Measurements from ENCODE around the gene KLC4. TPM values are rescaled to one million over a fixed set of nuclear protein-coding genes. Genes with fewer than 3 reads are reported as not detected.

Gene KLC4
- total RNA-seq, 1 donor from 2014 or later = 21.4 TPM

DNA sequence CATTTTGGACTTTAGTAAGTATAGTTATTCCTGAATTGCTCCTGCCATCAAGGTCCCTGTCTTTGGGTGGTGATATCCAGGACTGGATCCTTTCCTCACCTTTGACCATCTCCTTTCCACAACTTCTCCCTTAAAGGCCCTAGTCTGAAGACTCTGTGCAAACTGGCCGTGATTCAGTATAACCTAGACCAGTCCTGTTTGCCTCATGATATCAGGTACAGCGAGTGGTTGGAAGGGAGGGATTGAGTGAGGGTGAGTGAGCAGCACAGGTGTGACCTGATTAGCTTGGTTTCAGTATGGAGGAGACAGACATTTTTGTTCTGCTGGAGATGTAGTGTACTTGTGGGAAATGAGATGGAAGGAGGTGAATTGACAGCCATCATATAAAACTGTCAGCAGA, 40.3 kb upstream of the KLC4 start:
- no peak overlapping the region for H3K4me3 ChIP-seq (ENCODE audit: low read length in 3 of 3)
- no peaks in the 10 kb centered on the region for H3K9me3 ChIP-seq (ENCODE audit: control insufficient read depth in 3 of 3, low read length in 3 of 3)
- H3K27me3 ChIP-seq (ENCODE audit: control insufficient read depth in 3 of 3, insufficient read depth in 3 of 3, low read length in 3 of 3) = no peaks in the 10 kb centered on the region
- peak overlapping the region; percentile 92 for H3K27ac ChIP-seq (ENCODE audit: low read depth, low read length)
- H3K36me3 ChIP-seq (ENCODE audit: control insufficient read depth in 3 of 3, insufficient read depth in 3 of 3, low read length in 3 of 3) = peaks cover 22 to 38% (median 34%) of the 10 kb centered on the region in 3 donors
- H3K4me1 ChIP-seq (ENCODE audit: control insufficient read depth in 3 of 3, insufficient read depth in 3 of 3, low read length in 3 of 3) = peaks cover 72 to 76% (median 74%) of the 10 kb centered on the region in 3 donors
- H3K9ac ChIP-seq (ENCODE audit: low read depth in 1 of 3, low read length in 3 of 3) = peak overlapping the region in 2 of 3 donors; percentile 23 to 77

DNA sequence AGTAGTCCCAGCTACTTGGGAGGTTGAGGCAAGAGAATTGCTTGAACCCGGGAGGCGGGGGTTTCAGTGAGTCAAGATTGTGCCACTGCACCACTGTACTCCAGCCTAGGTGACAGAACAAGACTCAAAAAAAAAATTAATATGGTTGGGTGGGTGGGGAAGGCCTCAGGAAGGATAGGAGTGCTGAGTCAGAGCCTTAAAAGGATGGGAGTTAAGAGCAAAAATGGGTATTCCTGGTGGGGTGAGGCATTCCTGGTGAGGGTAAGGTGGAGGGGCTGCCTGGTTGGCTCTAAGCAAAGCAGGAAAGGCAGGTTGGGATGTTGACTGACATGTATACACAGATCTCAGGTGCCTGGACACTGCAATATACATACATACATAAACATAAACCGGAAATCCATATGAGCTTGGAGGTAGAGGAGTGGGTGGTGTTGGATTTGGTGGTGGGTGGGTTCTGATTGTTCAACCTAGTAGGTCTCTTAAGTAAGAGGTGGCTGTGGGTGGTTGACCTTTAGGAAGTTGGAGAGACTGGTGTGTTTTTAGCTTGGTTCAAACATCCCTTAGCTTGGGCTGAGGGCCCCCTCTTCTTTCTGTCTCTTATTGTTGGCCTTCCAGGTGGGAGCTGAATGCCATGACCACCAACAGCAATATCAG, 39.3 kb upstream of the KLC4 start:
- no peaks in the 10 kb centered on the region for H3K9me3 ChIP-seq (ENCODE audit: control insufficient read depth in 3 of 3, low read length in 3 of 3)
- H3K36me3 ChIP-seq (ENCODE audit: control insufficient read depth in 3 of 3, insufficient read depth in 3 of 3, low read length in 3 of 3) = peaks cover 32 to 48% (median 44%) of the 10 kb centered on the region in 3 donors
- H3K9ac ChIP-seq (ENCODE audit: low read depth in 1 of 3, low read length in 3 of 3) = peak overlapping the region in 2 of 3 donors; percentile 38 to 91
- no peaks in the 10 kb centered on the region for H3K27me3 ChIP-seq (ENCODE audit: control insufficient read depth in 3 of 3, insufficient read depth in 3 of 3, low read length in 3 of 3)
- H3K4me3 ChIP-seq (ENCODE audit: low read length in 3 of 3) = peak overlapping the region; percentile 69 to 99 (median 99)
- peak overlapping the region; percentile 92 for H3K27ac ChIP-seq (ENCODE audit: low read depth, low read length)
- H3K4me1 ChIP-seq (ENCODE audit: control insufficient read depth in 3 of 3, insufficient read depth in 3 of 3, low read length in 3 of 3) = peaks cover 73 to 76% (median 74%) of the 10 kb centered on the region in 3 donors

- Histone ChIP-seq H3K27me3 (ENCODE audit: control insufficient read depth in 3 of 3, insufficient read depth in 3 of 3, low read length in 3 of 3) (no peaks in the 10 kb centered on the region), H3K9ac (ENCODE audit: low read depth in 1 of 3, low read length in 3 of 3) (peak overlapping the region; percentile 72 to 98 (median 91)), H3K4me1 (ENCODE audit: control insufficient read depth in 3 of 3, insufficient read depth in 3 of 3, low read length in 3 of 3) (peaks cover 67 to 70% (median 69%) of the 10 kb centered on the region in 3 donors), H3K27ac (ENCODE audit: low read depth, low read length) (peak overlapping the region; percentile 92), H3K9me3 (ENCODE audit: control insufficient read depth in 3 of 3, low read length in 3 of 3) (no peaks in the 10 kb centered on the region), H3K36me3 (ENCODE audit: control insufficient read depth in 3 of 3, insufficient read depth in 3 of 3, low read length in 3 of 3) (peaks cover 35 to 50% (median 48%) of the 10 kb centered on the region in 3 donors), H3K4me3 (ENCODE audit: low read length in 3 of 3) (peak overlapping the region; percentile 69 to 99 (median 99))
Observed at GRCh38 chr6:43020847-43021246, 38.6 kb upstream of the KLC4 start.

DNA sequence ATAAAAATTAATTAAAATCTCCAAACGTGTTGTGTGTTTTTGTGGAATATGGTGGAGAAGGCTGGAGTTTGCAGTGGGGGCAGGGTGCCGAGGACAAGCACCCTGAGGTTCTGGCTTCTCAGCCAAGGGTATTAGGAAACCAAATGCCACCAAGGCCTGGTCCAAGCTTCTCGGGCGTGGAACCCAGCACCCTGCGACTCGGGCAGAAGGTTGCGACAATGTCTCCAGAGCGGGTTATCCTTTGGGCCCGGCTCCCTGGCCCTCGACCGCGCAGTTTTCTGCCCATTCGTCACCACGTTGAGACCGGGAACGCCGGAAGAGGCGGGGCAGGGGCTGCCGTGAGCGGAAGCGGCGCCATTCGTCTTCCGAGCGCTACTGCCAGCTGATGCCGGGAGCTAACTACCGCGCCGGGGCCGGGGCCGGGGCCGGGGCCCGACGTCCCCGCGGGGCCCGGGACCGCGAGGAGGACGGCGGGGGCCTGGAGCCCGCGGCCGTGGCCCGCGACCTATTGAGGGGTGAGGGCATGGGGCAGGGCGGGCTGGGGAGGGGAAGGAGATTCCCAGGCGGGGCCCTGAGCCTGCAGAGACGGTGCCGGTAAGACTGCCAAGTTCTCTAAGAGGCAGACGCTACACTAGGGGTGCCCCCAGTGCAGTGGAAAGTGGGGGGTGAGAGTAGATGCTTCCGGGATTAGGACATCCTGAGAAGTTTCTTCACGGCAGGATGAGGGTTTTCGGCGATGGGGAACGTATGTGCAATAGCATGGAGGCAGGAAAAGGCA, 38.0 kb upstream of the KLC4 start, which contains the start of gene RRP36:
TSS of gene RRP36 (plus strand) at position 354 of the 778 bp plus-strand sequence. CDS start at position 386, 32 bp downstream.
- Histone ChIP-seq H3K9ac (ENCODE audit: low read depth in 1 of 3, low read length in 3 of 3) (peak within 1 kb of the TSS; percentile 76 to 98 (median 91)), H3K4me1 (ENCODE audit: control insufficient read depth in 3 of 3, insufficient read depth in 3 of 3, low read length in 3 of 3) (peaks cover 64 to 68% (median 66%) of the 10 kb centered on the region in 3 donors), H3K27me3 (ENCODE audit: control insufficient read depth in 3 of 3, insufficient read depth in 3 of 3, low read length in 3 of 3) (no peaks in the 10 kb centered on the region), H3K27ac (ENCODE audit: low read depth, low read length) (peak within 1 kb of the TSS; percentile 92), H3K4me3 (ENCODE audit: low read length in 3 of 3) (peak within 1 kb of the TSS; percentile 99 to 100 (median 99)), H3K9me3 (ENCODE audit: control insufficient read depth in 3 of 3, low read length in 3 of 3) (no peaks in the 10 kb centered on the region), H3K36me3 (ENCODE audit: control insufficient read depth in 3 of 3, insufficient read depth in 3 of 3, low read length in 3 of 3) (peaks cover 41 to 53% (median 52%) of the 10 kb centered on the region in 3 donors)

- Histone ChIP-seq H3K9me3 (ENCODE audit: control insufficient read depth in 3 of 3, low read length in 3 of 3) (no peaks in the 10 kb centered on the region), H3K4me1 (ENCODE audit: control insufficient read depth in 3 of 3, insufficient read depth in 3 of 3, low read length in 3 of 3) (peaks cover 44 to 51% (median 46%) of the 10 kb centered on the region in 3 donors), H3K27me3 (ENCODE audit: control insufficient read depth in 3 of 3, insufficient read depth in 3 of 3, low read length in 3 of 3) (no peaks in the 10 kb centered on the region), H3K4me3 (ENCODE audit: low read length in 3 of 3) (no peak overlapping the region), H3K27ac (ENCODE audit: low read depth, low read length) (no peak overlapping the region), H3K9ac (ENCODE audit: low read depth in 1 of 3, low read length in 3 of 3) (peak overlapping the region in 1 of 3 donors; percentile 43), H3K36me3 (ENCODE audit: control insufficient read depth in 3 of 3, insufficient read depth in 3 of 3, low read length in 3 of 3) (peaks cover 44 to 56% (median 53%) of the 10 kb centered on the region in 3 donors)
Observed at GRCh38 chr6:43024436-43024835, 35.0 kb upstream of the KLC4 start.

DNA sequence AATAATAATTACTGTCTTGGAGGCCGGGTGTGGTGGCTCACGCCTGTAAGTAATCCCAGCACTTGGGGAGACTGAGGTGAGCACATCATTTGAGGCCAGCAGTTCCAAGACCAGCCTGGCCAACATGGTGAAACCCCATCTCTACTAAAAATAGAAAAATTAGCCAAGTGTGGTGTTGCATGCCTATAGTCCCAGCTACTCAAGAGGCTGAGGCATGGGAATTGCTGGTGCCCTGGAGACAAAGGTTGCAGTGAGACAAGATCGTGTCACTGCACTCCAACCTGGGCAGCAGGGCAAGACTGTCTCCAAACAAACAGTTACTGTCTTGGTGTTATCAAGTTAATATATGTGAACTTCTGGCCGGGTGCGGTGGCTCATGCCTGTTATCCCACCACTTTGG, 33.1 kb upstream of the KLC4 start:
- Histone ChIP-seq H3K27me3 (ENCODE audit: control insufficient read depth in 3 of 3, insufficient read depth in 3 of 3, low read length in 3 of 3) (no peaks in the 10 kb centered on the region), H3K9me3 (ENCODE audit: control insufficient read depth in 3 of 3, low read length in 3 of 3) (no peaks in the 10 kb centered on the region), H3K4me3 (ENCODE audit: low read length in 3 of 3) (no peak overlapping the region), H3K4me1 (ENCODE audit: control insufficient read depth in 3 of 3, insufficient read depth in 3 of 3, low read length in 3 of 3) (peaks cover 26 to 40% (median 27%) of the 10 kb centered on the region in 3 donors), H3K36me3 (ENCODE audit: control insufficient read depth in 3 of 3, insufficient read depth in 3 of 3, low read length in 3 of 3) (peaks cover 49% of the 10 kb centered on the region in 3 donors), H3K27ac (ENCODE audit: low read depth, low read length) (peak overlapping the region; percentile 36), H3K9ac (ENCODE audit: low read depth in 1 of 3, low read length in 3 of 3) (no peak overlapping the region)

DNA sequence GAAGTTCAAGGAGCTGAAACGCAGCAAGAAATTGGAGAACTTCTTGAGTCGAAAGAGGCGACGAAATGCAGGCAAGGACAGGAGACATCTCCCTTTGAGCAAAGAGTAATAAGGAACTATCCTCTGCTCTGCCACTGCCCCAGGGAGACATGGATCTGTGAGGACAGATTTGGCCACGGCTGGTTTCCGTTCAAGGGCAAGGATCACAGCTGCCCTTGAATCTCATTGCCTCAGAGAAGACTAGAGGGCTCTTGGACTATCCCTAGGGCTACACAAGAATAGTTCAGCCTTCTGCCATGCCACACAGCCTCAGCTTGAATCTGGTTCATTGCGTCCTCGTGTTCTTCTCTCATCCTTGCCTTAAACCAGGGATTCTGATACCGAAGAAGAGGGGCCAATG, 30.3 kb upstream of the KLC4 start:
- Histone ChIP-seq H3K9ac (ENCODE audit: low read depth in 1 of 3, low read length in 3 of 3) (peak overlapping the region in 2 of 3 donors; percentile 28 to 45), H3K4me1 (ENCODE audit: control insufficient read depth in 3 of 3, insufficient read depth in 3 of 3, low read length in 3 of 3) (peaks cover 18 to 37% (median 24%) of the 10 kb centered on the region in 3 donors), H3K9me3 (ENCODE audit: control insufficient read depth in 3 of 3, low read length in 3 of 3) (no peaks in the 10 kb centered on the region), H3K27ac (ENCODE audit: low read depth, low read length) (no peak overlapping the region), H3K36me3 (ENCODE audit: control insufficient read depth in 3 of 3, insufficient read depth in 3 of 3, low read length in 3 of 3) (peaks cover 56 to 60% (median 57%) of the 10 kb centered on the region in 3 donors), H3K27me3 (ENCODE audit: control insufficient read depth in 3 of 3, insufficient read depth in 3 of 3, low read length in 3 of 3) (no peaks in the 10 kb centered on the region), H3K4me3 (ENCODE audit: low read length in 3 of 3) (no peak overlapping the region)

- Histone ChIP-seq H3K27ac (ENCODE audit: low read depth, low read length) (no peak overlapping the region), H3K27me3 (ENCODE audit: control insufficient read depth in 3 of 3, insufficient read depth in 3 of 3, low read length in 3 of 3) (no peaks in the 10 kb centered on the region), H3K36me3 (ENCODE audit: control insufficient read depth in 3 of 3, insufficient read depth in 3 of 3, low read length in 3 of 3) (peaks cover 36 to 46% (median 39%) of the 10 kb centered on the region in 3 donors), H3K9me3 (ENCODE audit: control insufficient read depth in 3 of 3, low read length in 3 of 3) (no peaks in the 10 kb centered on the region), H3K9ac (ENCODE audit: low read depth in 1 of 3, low read length in 3 of 3) (no peak overlapping the region), H3K4me3 (ENCODE audit: low read length in 3 of 3) (no peak overlapping the region), H3K4me1 (ENCODE audit: control insufficient read depth in 3 of 3, insufficient read depth in 3 of 3, low read length in 3 of 3) (peaks cover 23 to 31% (median 28%) of the 10 kb centered on the region in 3 donors)
Observed at GRCh38 chr6:43032326-43032725, 27.1 kb upstream of the KLC4 start.

DNA sequence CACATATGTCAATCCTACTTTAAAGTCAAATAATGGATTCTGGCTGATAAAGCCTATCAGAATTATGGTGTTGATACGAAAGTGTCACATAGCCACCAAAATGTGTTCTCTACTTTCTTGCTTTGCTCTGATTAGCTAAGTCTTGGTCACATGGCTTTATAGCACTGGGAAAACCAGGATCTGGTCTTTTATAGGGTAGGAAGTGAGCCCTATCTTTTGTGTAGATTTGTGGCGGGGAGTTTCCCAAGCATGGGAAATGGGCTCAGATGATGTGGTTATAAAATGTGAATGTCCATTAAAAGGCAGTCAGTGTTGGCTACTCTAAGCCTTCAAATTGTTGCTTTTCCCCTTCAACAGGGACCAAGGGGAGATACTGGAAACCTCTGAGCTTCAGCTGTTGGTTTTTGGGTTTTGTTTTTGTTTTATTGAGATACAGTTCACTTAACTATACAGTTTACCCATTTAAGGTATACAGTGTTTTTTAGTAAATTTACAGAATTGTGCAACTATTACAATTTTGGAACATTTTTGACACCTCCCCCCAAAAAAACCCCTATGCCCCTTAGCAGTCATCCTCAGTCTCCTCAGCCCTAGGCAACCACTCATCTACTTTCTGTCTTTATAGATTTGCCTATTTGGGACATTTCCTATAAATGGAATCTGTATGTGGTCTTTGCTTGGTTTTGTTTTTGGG, 25.8 kb upstream of the KLC4 start:
- H3K27me3 ChIP-seq (ENCODE audit: control insufficient read depth in 3 of 3, insufficient read depth in 3 of 3, low read length in 3 of 3) = no peaks in the 10 kb centered on the region
- H3K9ac ChIP-seq (ENCODE audit: low read depth in 1 of 3, low read length in 3 of 3) = peak overlapping the region in 1 of 3 donors; percentile 62
- no peaks in the 10 kb centered on the region for H3K9me3 ChIP-seq (ENCODE audit: control insufficient read depth in 3 of 3, low read length in 3 of 3)
- peaks cover 34 to 49% (median 46%) of the 10 kb centered on the region in 3 donors for H3K36me3 ChIP-seq (ENCODE audit: control insufficient read depth in 3 of 3, insufficient read depth in 3 of 3, low read length in 3 of 3)
- H3K4me1 ChIP-seq (ENCODE audit: control insufficient read depth in 3 of 3, insufficient read depth in 3 of 3, low read length in 3 of 3) = peaks cover 32 to 33% (median 33%) of the 10 kb centered on the region in 3 donors
- H3K27ac ChIP-seq (ENCODE audit: low read depth, low read length) = no peak overlapping the region
- no peak overlapping the region for H3K4me3 ChIP-seq (ENCODE audit: low read length in 3 of 3)

Data from skeletal muscle tissue (tissue), 4 donors.